GM06990 (cell line): ENCODE data around the gene KRTAP9-3.
"Not testable (repeated sequence)": the region's sequence is repeated elsewhere in the genome, so short reads cannot be mapped to it uniquely, and the experiment has no call there.

Source experiments
- DNase-seq: peaks from one replicate; pipeline ENCODE4 v3.0.0-alpha.2; 2011; ENCODE audit not compliant: insufficient read length; ENCODE audit errors: extremely low read depth
- H3K27me3 ChIP-seq: replicated peaks from 2 replicates; pipeline ENCODE4 v1.6.0; 2011; ENCODE audit warnings: low read length; ENCODE audit not compliant: control insufficient read depth, insufficient read depth
- H3K36me3 ChIP-seq: 2 replicates; pipeline ENCODE4 v1.5.1; 2011; ENCODE audit warnings: low read length; ENCODE audit not compliant: control insufficient read depth, insufficient read depth
- H3K4me3 ChIP-seq: replicated peaks from 2 replicates; pipeline ENCODE4 v1.5.1; 2011; ENCODE audit warnings: low read depth, mild to moderate bottlenecking, control low read depth, low read length
- TF ChIP-seq, protein P1 (sequence below): IDR thresholded peaks from 2 replicates; pipeline ENCODE4 v1.5.1; 2011; ENCODE audit warnings: low read length, control low read depth, mild to moderate bottlenecking, inconsistent platforms; ENCODE audit not compliant: insufficient read depth, poor library complexity, severe bottlenecking

KRTAP9-3 gene

DNA sequence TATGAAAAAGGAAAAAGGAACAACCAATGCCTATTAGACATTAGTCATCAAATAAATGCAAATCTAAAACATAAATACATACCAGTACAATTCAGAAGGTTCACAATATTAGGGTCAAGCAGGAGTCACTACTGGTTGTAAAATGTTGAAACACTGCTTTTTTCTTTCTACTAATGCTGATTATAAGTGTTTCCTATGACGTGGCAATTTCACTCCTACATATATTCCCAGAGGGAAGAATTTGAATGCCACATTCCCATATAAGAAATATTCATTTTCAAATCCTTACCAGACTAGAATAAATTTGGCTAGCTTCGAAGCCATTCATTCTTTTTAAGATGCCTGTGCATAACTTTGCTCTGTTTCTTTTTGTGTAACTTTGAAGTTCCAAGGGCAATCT is 8.4 kb upstream of the KRTAP9-3 start:
- TF ChIP-seq, protein P1, sequence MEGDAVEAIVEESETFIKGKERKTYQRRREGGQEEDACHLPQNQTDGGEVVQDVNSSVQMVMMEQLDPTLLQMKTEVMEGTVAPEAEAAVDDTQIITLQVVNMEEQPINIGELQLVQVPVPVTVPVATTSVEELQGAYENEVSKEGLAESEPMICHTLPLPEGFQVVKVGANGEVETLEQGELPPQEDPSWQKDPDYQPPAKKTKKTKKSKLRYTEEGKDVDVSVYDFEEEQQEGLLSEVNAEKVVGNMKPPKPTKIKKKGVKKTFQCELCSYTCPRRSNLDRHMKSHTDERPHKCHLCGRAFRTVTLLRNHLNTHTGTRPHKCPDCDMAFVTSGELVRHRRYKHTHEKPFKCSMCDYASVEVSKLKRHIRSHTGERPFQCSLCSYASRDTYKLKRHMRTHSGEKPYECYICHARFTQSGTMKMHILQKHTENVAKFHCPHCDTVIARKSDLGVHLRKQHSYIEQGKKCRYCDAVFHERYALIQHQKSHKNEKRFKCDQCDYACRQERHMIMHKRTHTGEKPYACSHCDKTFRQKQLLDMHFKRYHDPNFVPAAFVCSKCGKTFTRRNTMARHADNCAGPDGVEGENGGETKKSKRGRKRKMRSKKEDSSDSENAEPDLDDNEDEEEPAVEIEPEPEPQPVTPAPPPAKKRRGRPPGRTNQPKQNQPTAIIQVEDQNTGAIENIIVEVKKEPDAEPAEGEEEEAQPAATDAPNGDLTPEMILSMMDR, result no peak
- H3K4me3 ChIP-seq, result no peak overlapping the region
- H3K27me3 ChIP-seq, result no peaks in the 10 kb centered on the region
- no peak for DNase-seq
- no peaks in the 10 kb centered on the region for H3K36me3 ChIP-seq

DNA sequence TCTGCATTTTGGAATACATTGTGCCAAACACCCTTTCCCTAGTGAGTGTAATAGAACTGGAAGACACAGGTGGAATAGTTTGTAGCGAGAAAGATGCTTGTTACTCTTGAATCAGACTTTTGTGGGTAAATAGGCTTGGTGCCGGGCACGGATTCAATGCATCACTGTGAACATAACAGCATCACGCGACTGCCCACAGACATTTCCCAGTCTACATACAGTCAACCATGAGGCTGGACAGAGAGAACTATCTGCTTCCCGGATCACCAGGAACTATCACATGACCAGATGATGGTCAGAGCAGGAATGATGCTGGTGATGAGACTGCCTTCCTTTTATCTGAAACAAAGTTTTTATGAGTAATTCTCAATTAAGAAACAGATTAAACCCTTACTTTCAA is 6.2 kb upstream of the KRTAP9-3 start:
- Histone ChIP-seq H3K27me3 (no peaks in the 10 kb centered on the region), H3K4me3 (no peak overlapping the region), H3K36me3 (no peaks in the 10 kb centered on the region)
- DNase-seq, result no peak
- TF ChIP-seq, protein P1, result no peak

DNA sequence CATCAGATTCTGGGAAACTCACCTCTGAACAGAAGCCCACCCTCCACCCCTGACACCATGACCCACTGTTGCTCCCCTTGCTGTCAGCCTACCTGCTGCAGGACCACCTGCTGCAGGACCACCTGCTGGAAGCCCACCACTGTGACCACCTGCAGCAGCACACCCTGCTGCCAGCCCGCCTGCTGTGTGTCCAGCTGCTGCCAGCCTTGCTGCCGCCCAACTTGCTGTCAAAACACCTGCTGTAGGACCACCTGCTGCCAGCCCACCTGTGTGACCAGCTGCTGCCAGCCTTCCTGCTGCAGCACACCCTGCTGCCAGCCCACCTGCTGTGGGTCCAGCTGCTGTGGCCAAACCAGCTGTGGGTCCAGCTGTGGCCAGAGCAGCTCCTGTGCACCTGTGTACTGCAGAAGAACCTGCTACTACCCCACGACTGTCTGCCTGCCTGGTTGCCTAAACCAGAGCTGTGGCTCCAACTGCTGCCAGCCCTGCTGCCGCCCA is 5.6 kb upstream of the KRTAP9-3 start, which contains the start of gene KRTAP9-2:
TSS of gene KRTAP9-2 (plus strand) at position 51 of the 498 bp plus-strand sequence. CDS start at position 58, 7 bp downstream.
- DNase-seq, result not testable (repeated sequence)

DNA sequence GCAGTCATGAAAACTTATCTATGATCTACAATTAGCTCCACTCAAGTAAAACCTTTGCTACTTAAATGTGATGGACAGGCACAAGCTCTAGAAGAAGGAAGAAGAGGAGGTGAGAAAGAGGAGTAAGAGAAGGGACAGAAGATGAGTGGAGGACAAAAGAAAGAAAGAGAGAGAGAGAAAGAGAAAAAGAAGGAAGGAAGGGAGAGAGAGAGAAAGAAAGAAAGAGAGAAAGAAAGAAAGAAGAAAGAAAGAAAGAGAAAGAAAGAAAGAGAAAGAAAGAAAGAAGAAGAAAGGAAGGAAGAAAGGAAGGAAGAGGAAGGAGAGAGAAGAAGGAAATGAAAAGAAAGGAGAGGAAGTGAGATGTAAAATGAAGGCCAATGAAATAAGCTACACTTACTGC is 2.2 kb upstream of the KRTAP9-3 start:
- Histone ChIP-seq H3K27me3 (no peaks in the 10 kb centered on the region), H3K36me3 (no peaks in the 10 kb centered on the region), H3K4me3 (no peak overlapping the region)
- TF ChIP-seq, protein P1, result no peak
- no peak for DNase-seq

More for the DNA sequence above, 5.6 kb upstream of the KRTAP9-3 start, which contains the start of gene KRTAP9-2:
- not testable (repeated sequence) for H3K36me3 ChIP-seq, H3K4me3 ChIP-seq, H3K27me3 ChIP-seq

DNA sequence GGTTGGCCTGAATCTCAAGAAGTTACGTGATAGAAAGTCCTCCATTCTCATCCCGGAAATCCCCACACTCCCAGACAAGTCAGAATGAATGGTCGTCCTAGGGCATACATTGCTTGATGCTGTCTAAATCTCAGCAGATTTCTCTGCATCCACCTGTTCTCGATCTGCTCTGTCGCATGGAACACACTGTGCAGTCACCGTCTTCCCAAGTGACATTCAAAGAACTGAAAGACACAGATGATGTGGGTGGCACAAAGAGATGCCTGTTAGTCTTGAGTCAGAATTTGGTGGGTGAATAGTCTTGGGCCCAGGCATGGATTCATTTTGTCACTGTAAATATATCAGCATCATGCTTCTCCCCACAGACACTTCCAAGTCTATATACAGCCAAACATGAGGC is 518 bp upstream of the KRTAP9-3 start:
- TF ChIP-seq, protein P1, result no peak
- DNase-seq, result no peak

DNA sequence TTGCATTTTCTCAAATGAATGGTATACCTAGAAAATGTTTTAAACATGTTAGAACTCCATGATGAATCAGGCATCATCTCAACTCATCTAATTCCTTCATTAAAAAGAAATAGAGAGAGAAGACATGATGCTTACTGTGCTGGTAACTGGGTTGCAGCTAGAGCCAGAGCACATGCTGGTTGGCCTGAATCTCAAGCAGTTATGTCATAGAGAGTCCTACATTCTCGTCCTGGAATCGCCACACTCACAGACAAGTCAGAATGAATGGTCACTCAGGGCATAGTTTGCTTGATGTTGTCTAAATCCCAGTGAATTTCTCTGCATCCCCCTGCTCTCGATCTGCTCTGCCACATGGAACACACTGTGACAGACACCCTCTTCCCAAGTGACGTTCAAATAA is 4.9 kb downstream of the KRTAP9-3 start:
- H3K4me3 ChIP-seq, H3K36me3 ChIP-seq, H3K27me3 ChIP-seq, DNase-seq: not testable (repeated sequence)

More for the DNA sequence above, 518 bp upstream of the KRTAP9-3 start:
- no peaks in the 10 kb centered on the region for H3K27me3 ChIP-seq
- H3K36me3 ChIP-seq, result no peaks in the 10 kb centered on the region
- H3K4me3 ChIP-seq, result no peak overlapping the region

DNA sequence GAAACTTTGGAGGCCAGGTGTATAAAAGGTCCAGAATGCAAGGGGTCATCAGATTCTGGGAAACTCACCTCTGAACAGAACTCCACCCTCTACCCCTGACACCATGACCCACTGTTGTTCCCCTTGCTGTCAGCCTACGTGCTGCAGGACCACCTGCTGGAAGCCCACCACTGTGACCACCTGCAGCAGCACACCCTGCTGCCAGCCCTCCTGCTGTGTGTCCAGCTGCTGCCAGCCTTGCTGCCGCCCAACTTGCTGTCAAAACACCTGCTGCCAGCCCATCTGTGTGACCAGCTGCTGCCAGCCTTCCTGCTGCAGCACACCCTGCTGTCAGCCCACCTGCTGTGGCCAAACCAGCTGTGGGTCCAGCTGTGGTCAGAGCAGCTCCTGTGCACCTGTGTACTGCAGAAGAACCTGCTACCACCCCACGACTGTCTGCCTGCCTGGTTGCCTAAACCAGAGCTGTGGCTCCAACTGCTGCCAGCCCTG is 5.7 kb downstream of the KRTAP9-3 start, which contains the start of gene KRTAP9-8:
TSS of gene KRTAP9-8 (plus strand) at position 51 of the 489 bp plus-strand sequence. CDS start at position 104, 53 bp downstream.
- not testable (repeated sequence) for H3K4me3 ChIP-seq, H3K36me3 ChIP-seq

DNA sequence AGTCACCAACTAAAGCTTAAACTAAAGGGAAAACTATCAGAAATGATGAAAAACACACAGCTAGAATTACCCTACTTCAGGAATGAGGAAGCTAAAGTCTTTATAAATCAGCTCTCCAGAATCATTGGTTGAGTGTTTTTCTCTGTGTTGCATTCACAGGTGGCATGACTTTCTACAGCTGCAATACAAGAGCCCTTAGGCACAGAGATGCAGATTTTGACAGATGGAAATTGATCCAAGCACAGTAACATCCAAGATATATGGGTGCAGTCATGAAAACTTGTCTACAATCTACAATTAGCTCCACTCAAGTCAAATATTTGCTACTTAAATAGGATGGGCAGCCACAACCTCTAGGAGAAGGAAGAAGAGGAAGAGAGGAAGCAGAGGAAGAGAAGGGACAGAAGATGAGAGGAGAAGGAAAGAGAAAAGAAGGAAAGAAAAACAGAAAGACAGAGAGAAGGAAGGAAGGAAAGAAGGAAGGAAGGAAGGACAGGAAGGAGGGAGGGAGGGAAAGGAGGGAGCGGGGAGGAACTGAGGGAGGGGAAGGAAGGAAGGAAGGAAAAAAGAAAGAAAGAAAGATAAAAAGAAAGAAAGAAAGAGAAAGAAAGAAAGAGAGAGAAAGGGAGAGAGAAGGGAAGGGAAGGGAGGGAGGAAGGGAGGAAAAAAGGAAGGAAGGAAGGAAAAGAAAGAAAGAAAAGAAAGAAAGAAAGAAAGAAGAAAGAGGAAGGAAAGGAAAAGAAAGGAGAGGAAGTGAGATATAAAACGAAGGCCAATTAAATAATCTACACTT is 14.9 kb downstream of the KRTAP9-3 start:
- H3K4me3 ChIP-seq, DNase-seq, H3K36me3 ChIP-seq, H3K27me3 ChIP-seq: not testable (repeated sequence)

More for the DNA sequence above, 5.7 kb downstream of the KRTAP9-3 start, which contains the start of gene KRTAP9-8:
- not testable (repeated sequence) for H3K27me3 ChIP-seq, DNase-seq

DNA sequence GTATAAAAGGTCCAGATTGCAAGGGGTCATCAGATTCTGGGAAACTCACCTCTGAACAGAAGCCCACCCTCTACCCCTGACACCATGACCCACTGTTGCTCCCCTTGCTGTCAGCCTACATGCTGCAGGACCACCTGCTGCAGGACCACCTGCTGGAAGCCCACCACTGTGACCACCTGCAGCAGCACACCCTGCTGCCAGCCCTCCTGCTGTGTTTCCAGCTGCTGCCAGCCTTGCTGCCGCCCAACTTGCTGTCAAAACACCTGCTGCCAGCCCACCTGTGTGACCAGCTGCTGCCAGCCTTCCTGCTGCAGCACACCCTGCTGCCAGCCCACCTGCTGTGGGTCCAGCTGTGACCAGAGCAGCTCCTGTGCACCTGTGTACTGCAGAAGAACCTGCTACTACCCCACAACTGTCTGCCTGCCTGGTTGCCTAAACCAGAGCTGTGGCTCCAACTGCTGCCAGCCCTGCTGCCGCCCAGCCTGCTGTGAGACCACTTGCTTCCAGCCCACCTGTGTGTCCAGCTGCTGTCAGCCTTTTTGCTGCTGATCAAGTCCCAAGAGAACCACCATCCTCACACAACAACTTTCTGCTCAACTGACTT is 17.5 kb downstream of the KRTAP9-3 start, which contains the start of gene KRTAP9-4:
TSS of gene KRTAP9-4 (plus strand) at position 51 of the 604 bp plus-strand sequence. CDS start at position 85, 34 bp downstream.
- H3K4me3 ChIP-seq, DNase-seq, H3K27me3 ChIP-seq, H3K36me3 ChIP-seq: not testable (repeated sequence)
